GM10847 (cell line): ENCODE results near the gene MAPT.

Experiments
- POLR2A ChIP-seq: IDR thresholded peaks from 2 replicates; pipeline ENCODE4 v1.6.1; 2011; ENCODE audit not compliant: insufficient read length; ENCODE audit errors: extremely low read depth

The MAPT gene

DNA sequence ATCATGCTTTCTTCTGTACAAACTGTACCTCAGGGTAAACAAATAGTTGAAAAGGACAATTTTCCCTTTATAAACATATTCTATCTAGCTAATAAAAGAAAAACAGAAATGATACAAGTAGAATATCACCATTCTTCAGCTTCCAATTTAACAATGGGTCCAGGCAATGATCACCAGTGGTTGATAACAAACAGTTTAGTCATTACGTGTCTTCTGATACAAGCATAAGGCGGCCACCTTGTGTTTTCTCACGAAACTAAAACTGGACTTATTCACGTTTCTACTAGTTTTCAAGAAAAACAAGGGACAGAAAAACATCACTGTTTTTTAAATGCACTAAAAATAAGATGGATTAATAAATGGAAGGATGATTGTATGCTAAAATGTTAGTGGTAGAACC, 163.0 kb downstream of the MAPT start:
- no peak for TF ChIP-seq POLR2A

DNA sequence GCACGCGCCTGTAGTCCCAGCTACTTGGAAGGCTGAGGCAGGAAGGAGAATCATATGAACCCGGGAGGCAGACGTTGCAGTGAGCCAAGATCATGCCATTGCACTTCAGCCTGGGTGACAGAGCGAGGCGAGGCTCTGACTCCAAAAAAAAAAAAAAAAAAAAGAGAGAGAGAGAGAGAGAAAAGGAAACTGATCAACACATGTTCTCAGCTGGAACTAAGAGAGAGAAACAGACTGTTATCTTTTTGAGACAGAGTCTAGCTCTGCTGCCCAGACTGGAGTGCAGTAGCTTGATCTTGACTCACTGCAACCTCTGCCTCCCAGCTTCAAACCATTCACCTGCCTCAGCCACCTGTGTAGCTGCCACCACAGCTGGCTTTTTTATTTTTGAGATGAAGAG, 165.1 kb downstream of the MAPT start:
- no peak for TF ChIP-seq POLR2A

DNA sequence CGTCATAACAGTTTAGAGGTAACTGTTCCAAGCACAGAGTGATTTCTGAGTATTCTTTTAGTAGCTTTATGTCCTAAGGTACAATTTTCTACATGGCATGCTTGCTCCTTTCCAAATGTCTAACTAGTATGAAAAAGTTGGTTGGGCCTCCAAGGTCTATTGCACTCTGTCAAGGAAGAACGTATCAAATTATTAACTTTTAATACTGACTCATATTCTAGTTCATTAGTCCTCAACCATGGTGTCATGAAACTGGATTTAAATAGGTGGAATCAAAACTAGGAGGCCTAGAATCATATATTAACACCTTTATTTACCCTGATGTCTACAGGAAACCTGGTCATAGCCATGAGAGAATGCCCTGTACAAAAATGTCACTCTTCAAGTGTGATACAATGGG, 166.1 kb downstream of the MAPT start:
- no peak for TF ChIP-seq POLR2A

DNA sequence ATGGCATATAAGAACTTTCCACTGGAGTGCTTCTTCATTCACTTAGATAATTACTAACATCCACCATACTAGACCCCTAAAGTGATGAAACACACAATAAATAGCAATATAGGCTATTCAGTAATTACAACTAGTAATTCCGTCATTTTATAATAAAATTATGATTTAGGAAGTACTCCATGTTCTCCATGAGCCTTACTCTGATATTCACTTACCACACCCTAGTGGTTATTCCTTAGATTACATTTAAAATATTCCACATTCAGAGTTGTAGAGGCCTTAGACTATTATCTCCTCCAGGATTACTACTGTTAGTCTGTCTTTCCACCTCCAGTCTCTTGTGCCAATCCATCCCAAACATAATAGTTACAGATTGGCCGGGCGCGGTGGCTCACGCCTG, 167.1 kb downstream of the MAPT start:
- TF ChIP-seq POLR2A, result no peak

DNA sequence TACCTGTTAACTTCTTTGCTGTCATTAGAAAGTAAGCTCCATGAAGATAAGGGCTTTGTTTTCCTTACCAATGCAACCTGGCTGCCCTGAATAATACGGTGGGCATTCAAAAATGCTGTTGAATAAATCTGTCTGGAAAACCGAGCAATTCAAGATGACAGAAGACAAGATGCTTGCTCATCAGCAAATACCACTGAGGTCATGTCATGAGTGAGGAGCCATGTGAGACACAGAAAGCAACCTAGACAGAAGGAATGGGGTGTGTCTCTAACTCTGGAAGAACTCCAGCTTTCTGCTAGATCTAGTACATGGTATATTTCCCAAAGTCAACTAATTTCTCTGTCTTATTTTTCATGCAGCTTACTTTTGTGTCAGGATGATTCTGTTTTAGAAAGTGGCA, 168.9 kb downstream of the MAPT start:
- TF ChIP-seq POLR2A, result no peak

DNA sequence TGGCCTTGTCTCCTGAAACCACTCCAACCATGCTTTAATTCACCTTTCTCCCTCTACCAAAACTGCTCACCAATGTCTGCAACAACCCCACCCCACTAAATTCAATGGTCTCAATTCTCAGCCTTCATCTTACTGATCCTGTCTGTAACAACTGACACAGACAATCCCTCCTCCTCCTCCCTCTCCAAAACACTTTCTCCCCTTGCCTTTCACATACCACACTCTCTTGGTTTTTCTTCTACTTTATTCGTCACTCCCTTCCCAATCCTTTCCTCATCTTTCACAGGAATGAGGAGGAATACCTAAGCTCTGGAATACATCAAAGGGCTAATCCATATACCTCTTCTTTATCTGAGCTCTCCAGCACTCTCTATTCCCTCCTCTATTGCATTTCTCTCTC, 170.1 kb downstream of the MAPT start:
- no peak for TF ChIP-seq POLR2A

DNA sequence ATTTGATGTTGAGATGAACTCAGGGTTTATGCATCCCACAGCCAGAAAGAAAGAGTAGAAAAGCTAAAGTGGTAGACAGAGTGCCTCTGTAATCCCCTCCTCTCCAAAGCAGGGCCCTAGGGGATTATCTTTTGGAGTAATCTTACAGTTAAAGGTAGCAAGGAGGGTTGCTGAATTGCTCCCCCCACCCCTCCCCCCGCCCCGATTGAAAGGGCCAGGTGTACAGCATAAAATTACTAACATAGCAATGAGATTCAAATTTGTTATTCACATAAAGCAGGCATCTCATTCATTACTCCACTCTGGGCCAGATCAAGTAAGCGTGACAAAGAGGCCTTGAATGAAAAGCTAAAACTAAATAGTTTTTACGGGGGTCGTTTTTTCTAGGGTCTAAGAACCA, 177.4 kb downstream of the MAPT start:
- no peak for TF ChIP-seq POLR2A

DNA sequence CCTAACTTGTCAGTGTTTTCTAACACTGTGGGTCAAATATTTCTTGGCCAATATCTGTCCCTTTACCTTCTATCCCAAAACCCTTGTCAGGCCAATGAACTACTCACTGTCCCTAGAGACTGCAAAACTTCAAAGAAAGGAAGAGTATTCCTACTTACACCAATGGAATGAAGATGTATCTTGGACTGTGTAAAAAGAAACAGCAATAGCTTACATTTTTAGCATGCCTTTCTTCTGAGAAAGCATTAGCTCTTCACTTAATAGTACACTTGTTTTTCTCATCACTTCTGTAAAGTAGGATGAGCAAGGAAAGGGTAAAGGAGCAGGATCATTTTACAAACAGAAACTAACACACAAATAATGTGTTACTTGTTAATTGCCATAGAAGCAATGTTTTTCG, 178.6 kb downstream of the MAPT start:
- TF ChIP-seq POLR2A, result no peak

DNA sequence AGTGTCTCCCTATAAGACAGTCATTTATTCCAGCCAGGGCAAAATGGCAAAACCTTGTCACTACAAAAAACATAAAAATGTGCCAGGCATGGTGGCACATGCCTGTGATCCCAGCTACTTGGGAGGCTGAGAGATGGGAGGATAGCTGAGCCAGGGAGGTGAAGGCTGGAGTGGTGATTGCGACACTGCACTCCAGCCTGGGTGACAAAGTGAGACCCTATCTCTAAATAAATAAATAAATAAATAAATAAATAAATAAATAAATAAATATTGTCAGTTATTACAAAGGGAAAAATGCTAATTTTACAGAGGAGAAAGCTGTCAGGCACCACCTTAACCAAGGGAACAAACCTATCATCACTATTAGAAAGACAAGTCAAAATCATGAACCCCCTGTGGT, 180.2 kb downstream of the MAPT start:
- no peak for TF ChIP-seq POLR2A
